Loucy (cell line): ENCODE results near the gene P3H4.

Experiments
- EZH2phosphoT487 ChIP-seq: fragments of 200-600 bp; IDR thresholded peaks from 2 replicates; pipeline ENCODE4 v1.6.1; 2018; ENCODE audit warnings: antibody characterized with exemption, mild to moderate bottlenecking, moderate library complexity, borderline replicate concordance
- TF ChIP-seq, protein P1 (sequence below): fragments of 200-600 bp; sonication (generic); conservative IDR thresholded peaks from 2 replicates; pipeline ENCODE4 v1.5.1; 2014; ENCODE audit warnings: mild to moderate bottlenecking, antibody characterized with exemption, low read length

- TF ChIP-seq, protein P1, sequence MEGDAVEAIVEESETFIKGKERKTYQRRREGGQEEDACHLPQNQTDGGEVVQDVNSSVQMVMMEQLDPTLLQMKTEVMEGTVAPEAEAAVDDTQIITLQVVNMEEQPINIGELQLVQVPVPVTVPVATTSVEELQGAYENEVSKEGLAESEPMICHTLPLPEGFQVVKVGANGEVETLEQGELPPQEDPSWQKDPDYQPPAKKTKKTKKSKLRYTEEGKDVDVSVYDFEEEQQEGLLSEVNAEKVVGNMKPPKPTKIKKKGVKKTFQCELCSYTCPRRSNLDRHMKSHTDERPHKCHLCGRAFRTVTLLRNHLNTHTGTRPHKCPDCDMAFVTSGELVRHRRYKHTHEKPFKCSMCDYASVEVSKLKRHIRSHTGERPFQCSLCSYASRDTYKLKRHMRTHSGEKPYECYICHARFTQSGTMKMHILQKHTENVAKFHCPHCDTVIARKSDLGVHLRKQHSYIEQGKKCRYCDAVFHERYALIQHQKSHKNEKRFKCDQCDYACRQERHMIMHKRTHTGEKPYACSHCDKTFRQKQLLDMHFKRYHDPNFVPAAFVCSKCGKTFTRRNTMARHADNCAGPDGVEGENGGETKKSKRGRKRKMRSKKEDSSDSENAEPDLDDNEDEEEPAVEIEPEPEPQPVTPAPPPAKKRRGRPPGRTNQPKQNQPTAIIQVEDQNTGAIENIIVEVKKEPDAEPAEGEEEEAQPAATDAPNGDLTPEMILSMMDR, result no peak
- no peak for TF ChIP-seq EZH2phosphoT487
Measured at GRCh38 chr17:41794540-41794975, 17.2 kb downstream of the P3H4 start.
